ENCODE results near the gene PARS2.

DNA sequence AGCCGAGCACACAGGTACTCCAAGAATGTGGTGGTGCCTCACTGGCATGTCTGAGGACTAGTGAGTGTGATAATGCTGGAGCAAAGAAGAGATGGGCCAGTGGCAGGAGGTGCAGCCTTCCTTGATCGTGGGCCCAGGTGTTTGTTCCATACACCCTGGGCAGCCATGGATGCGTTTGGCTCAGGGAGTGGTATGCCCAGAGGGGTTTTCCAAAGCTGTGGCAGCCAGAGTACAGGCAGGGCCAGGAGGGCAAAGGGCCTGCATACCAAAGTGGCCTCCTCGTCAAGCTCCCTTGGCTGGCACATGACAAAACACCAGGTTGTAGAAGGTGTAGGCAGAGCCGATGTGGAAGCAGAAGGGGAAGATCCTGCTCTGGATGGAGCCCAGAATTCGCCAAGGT is 19.0 kb downstream of the PARS2 start:
- TF ChIP-seq GATA2 (IDR thresholded peaks at IDR 0.05; ENCODE audit: low read depth, low read length), result no peak
- TF ChIP-seq GATA3 (IDR thresholded peaks at IDR 0.05; ENCODE audit: low read depth, low read length), result no peak

Measured in SH-SY5Y (cell line).